Motor neuron (in vitro differentiated cells): ENCODE results near the gene ACBD4. TPM values are rescaled to one million over a fixed set of nuclear protein-coding genes. Genes with fewer than 3 reads are reported as not detected.

Experiments used
- ATAC-seq, 8 experiments: fragments of 200-7000 bp; cut with Tn5 transposase; replicated peaks in 6 of 8; 2 replicates each; pipeline ENCODE4 v1.8.0; 2021; ENCODE audit warnings: mild to moderate bottlenecking in 8 of 8, moderate library complexity in 8 of 8
- H3K27ac ChIP-seq, 2 donors: fragments of 250-450 bp; sonication (Bioruptor Pico); 2 replicates each; pipeline ENCODE4 v1.9.0; 2021; ENCODE audit warnings: antibody characterized with exemption in 2 of 2, mild to moderate bottlenecking in 2 of 2, moderate library complexity in 1 of 2
- H3K4me1 ChIP-seq, 2 donors: fragments of 250-450 bp; sonication (Bioruptor Pico); replicated peaks in 1 of 2; 2 replicates each; pipeline ENCODE4 v1.6.1; 2021; ENCODE audit warnings: antibody characterized with exemption in 2 of 2, mild to moderate bottlenecking in 2 of 2, moderate library complexity in 1 of 2
- H3K4me3 ChIP-seq, 5 donors: fragments of 250-450 bp; sonication (Bioruptor Pico); 2 replicates each; pipeline ENCODE4 v1.9.0; 2021; ENCODE audit warnings: antibody characterized with exemption in 5 of 5, mild to moderate bottlenecking in 5 of 5, moderate library complexity in 4 of 5
- WGBS, 10 experiments: fragments of 450-650 bp; shearing (Covaris generic); methylation state at CpG; one replicate each; pipeline ENCODE4 v1.0.0; 2022; 5-methylcytosine and 5-hydroxymethylcytosine counted together
- in situ Hi-C, 9 experiments: fragments of 400-800 bp; cut with MboI; loops; one replicate each; pipeline ENCODE4 v1.15.0; 2021; ENCODE audit warnings: low sequenced_read_pairs in 9 of 9, low pct_unique_long_range_greater_than_20kb in 2 of 9; ENCODE audit not compliant: unreplicated experiment in 9 of 9
- total RNA-seq, 8 experiments: library from RNA; unstranded; fragments of 300-600 nt; gene quantifications; 2 replicates each; pipeline versions ENCODE4 v1.2.3 to v1.2.4, GENCODE V29; 2022

Gene ACBD4
- total RNA-seq, 8 experiments from 2014 or later: 1.5 to 16.1 (median 6.4) TPM

GRCh38 chr17:45162025-45162687 lies 26.7 kb downstream of the ACBD4 start:
- Histone ChIP-seq H3K27ac (peak overlapping the region; percentile 75 to 81), H3K4me1 (peaks cover 6 to 10% of the 10 kb centered on the region in 2 donors), H3K4me3 (peak overlapping the region; percentile 20 to 34 (median 31))
- WGBS, 10 experiments: 0 to 72% (median 31%) methylated on average over 1 to 7 of the region's 9 CpGs; no CpG with 5 or more reads in 6 of the 10 experiments
- in situ Hi-C loops: no loop called here
- ATAC-seq: no peak

- Histone ChIP-seq H3K4me3 (no peak overlapping the region), H3K27ac (no peak overlapping the region), H3K4me1 (peaks cover 6 to 10% of the 10 kb centered on the region in 2 donors)
- ATAC-seq: no peak
- in situ Hi-C loops: no loop called here
- 57 to 100% (median 89%) methylated on average over 1 to 5 of the region's 7 CpGs; no CpG with 5 or more reads in 4 of the 10 experiments for WGBS, 10 experiments
Observed at GRCh38 chr17:45164734-45165269, 29.3 kb downstream of the ACBD4 start.

- H3K27ac ChIP-seq: no peak overlapping the region
- H3K4me1 ChIP-seq: peaks cover 24 to 31% of the 10 kb centered on the region in 2 donors
- ATAC-seq: no peak
- 92 to 100% (median 98%) methylated on average over 2 to 5 of the region's 43 CpGs; no CpG with 5 or more reads in 6 of the 10 experiments for WGBS, 10 experiments
- H3K4me3 ChIP-seq: no peak overlapping the region
- in situ Hi-C loops: no loop called here
Observed at GRCh38 chr17:45168991-45169752, 33.7 kb downstream of the ACBD4 start.

GRCh38 chr17:45170280-45170930 lies 34.9 kb downstream of the ACBD4 start:
- H3K4me3 ChIP-seq: no peak overlapping the region
- WGBS, 10 experiments: 70 to 92% (median 80%) methylated on average over 1 to 5 of the region's 12 CpGs; no CpG with 5 or more reads in 6 of the 10 experiments
- peaks cover 24 to 31% of the 10 kb centered on the region in 2 donors for H3K4me1 ChIP-seq
- ATAC-seq: peak in 2 of 8 experiments; percentile 19 to 31
- H3K27ac ChIP-seq: peak overlapping the region in 1 of 2 donors; percentile 81
- in situ Hi-C loops: no loop called here

- Histone ChIP-seq H3K27ac (peak overlapping the region; percentile 63 to 81), H3K4me1 (peaks cover 24 to 31% of the 10 kb centered on the region in 2 donors), H3K4me3 (no peak overlapping the region)
- in situ Hi-C loops: no loop called here
- peak; percentile 34 to 82 (median 64) for ATAC-seq
- WGBS, 10 experiments: 0 to 90% (median 60%) methylated on average over 1 to 2 of the region's 5 CpGs; no CpG with 5 or more reads in 5 of the 10 experiments
Observed at GRCh38 chr17:45170931-45171337, 35.4 kb downstream of the ACBD4 start.

GRCh38 chr17:45171338-45172231 lies 36.1 kb downstream of the ACBD4 start:
- H3K27ac ChIP-seq: peak overlapping the region; percentile 63 to 81
- H3K4me1 ChIP-seq: peaks cover 24 to 31% of the 10 kb centered on the region in 2 donors
- peak; percentile 10 to 81 (median 66) for ATAC-seq
- 0 to 27% (median 7%) methylated on average over 2 to 3 of the region's 20 CpGs; no CpG with 5 or more reads in 7 of the 10 experiments for WGBS, 10 experiments
- in situ Hi-C loops: no loop called here
- peak overlapping the region in 1 of 5 donors; percentile 16 for H3K4me3 ChIP-seq

- ATAC-seq: peak in 6 of 8 experiments; percentile 7 to 38 (median 30)
- Histone ChIP-seq H3K27ac (peak overlapping the region; percentile 63 to 81), H3K4me1 (peaks cover 24 to 31% of the 10 kb centered on the region in 2 donors), H3K4me3 (peak overlapping the region in 1 of 5 donors; percentile 16)
- 58% methylated on average over 3 of the region's 5 CpGs; no CpG with 5 or more reads in 9 of the 10 experiments for WGBS, 10 experiments
- in situ Hi-C loops: no loop called here
Observed at GRCh38 chr17:45172232-45172540, 36.7 kb downstream of the ACBD4 start.

GRCh38 chr17:45172541-45173286 lies 37.2 kb downstream of the ACBD4 start:
- 57 to 92% (median 83%) methylated on average over 1 to 6 of the region's 10 CpGs; no CpG with 5 or more reads in 6 of the 10 experiments for WGBS, 10 experiments
- Histone ChIP-seq H3K4me3 (peak overlapping the region in 1 of 5 donors; percentile 16), H3K4me1 (peaks cover 24 to 31% of the 10 kb centered on the region in 2 donors), H3K27ac (peak overlapping the region; percentile 63 to 81)
- peak in 7 of 8 experiments; percentile 10 to 67 (median 50) for ATAC-seq
- in situ Hi-C loops: no loop called here

GRCh38 chr17:45175759-45176115 lies 40.2 kb downstream of the ACBD4 start:
- H3K27ac ChIP-seq: no peak overlapping the region
- WGBS, 10 experiments: 30 to 100% (median 86%) methylated on average over 1 to 2 of the region's 3 CpGs; no CpG with 5 or more reads in 4 of the 10 experiments
- in situ Hi-C loops: no loop called here
- ATAC-seq: no peak
- H3K4me3 ChIP-seq: no peak overlapping the region
- H3K4me1 ChIP-seq: peaks cover 24 to 28% of the 10 kb centered on the region in 2 donors

GRCh38 chr17:45177563-45177962 lies 42.1 kb downstream of the ACBD4 start:
- ATAC-seq: no peak
- 40 to 100% (median 84%) methylated on average over 1 to 2 of the region's 7 CpGs; no CpG with 5 or more reads in 4 of the 10 experiments for WGBS, 10 experiments
- Histone ChIP-seq H3K4me1 (peaks cover 6 to 10% of the 10 kb centered on the region in 2 donors), H3K27ac (no peak overlapping the region), H3K4me3 (no peak overlapping the region)
- in situ Hi-C loops: no loop called here

- Histone ChIP-seq H3K4me3 (no peak overlapping the region), H3K27ac (no peak overlapping the region), H3K4me1 (no peaks in the 10 kb centered on the region)
- 80 to 100% (median 91%) methylated on average over 1 to 5 of the region's 5 CpGs; no CpG with 5 or more reads in 2 of the 10 experiments for WGBS, 10 experiments
- in situ Hi-C loops: no loop called here
- no peak for ATAC-seq
Observed at GRCh38 chr17:45184144-45184543, 48.7 kb downstream of the ACBD4 start.
